SK-N-SH (cell line): ENCODE measurements around the gene DLG4. TPM values are rescaled to one million over a fixed set of nuclear protein-coding genes. Genes with fewer than 3 reads are reported as not detected.
"Not testable (repeated sequence)": the region's sequence is repeated elsewhere in the genome, so short reads cannot be mapped to it uniquely, and the experiment has no call there.

Source experiments
- CTCF ChIA-PET: fragments of 300-600, 350-600 bp; formaldehyde crosslinking; extraction: SDS; loops from one replicate; lab custom pipeline; 2021; lab: Yijun Ruan, JAX
- POLR2A ChIA-PET: fragments of 350-600 bp; sonication (Branson Sonifier 250); formaldehyde crosslinking; extraction: SDS; loops from one replicate; lab custom pipeline; 2020; ENCODE audit warnings: antibody characterized with exemption, inconsistent platforms; lab: Yijun Ruan, JAX
- DNase-seq: peaks from one replicate; pipeline ENCODE4 v3.0.0; 2012
- H2AFZ ChIP-seq: fragments of 200-600 bp; sonication (generic); 2 replicates; pipeline ENCODE4 v1.8.1; 2016; ENCODE audit warnings: antibody characterized with exemption, mild to moderate bottlenecking, low read depth
- H3F3A ChIP-seq: fragments of 200-600 bp; sonication (generic); replicated peaks from 2 replicates; pipeline ENCODE3; 2016; ENCODE audit warnings: antibody characterized with exemption, mild to moderate bottlenecking; ENCODE audit not compliant: insufficient read depth
- H3K27ac ChIP-seq, 2 experiments: fragments of 200-500 bp in 1 of 2; fragments of 200-600 bp in 1 of 2; sonication (Bioruptor generic) in 1 of 2; sonication (generic), shearing (Covaris generic) in 1 of 2; 2 replicates each; pipeline versions ENCODE4 v1.5.1 to v1.6.1; 2014 to 2016; ENCODE audit warnings: low read depth in 2 of 2, inconsistent platforms in 1 of 2, low read length in 1 of 2, mild to moderate bottlenecking in 1 of 2, mixed read lengths in 1 of 2
- H3K27me3 ChIP-seq: fragments of 200-600 bp; sonication (generic), shearing (Covaris generic); 2 replicates; pipeline ENCODE4 v1.6.1; 2016; ENCODE audit warnings: mixed run types; ENCODE audit not compliant: insufficient read depth
- H3K36me3 ChIP-seq, 2 experiments: fragments of 200-500 bp in 1 of 2; fragments of 200-600 bp in 1 of 2; sonication (Bioruptor generic) in 1 of 2; sonication (generic) in 1 of 2; replicated peaks in 1 of 2; 2 replicates each; pipeline versions ENCODE3 to v1.5.1; 2014 to 2016; ENCODE audit warnings: low read length in 1 of 2, mild to moderate bottlenecking in 1 of 2; ENCODE audit not compliant: insufficient read depth in 2 of 2, control insufficient read depth in 1 of 2
- H3K4me1 ChIP-seq, 2 experiments: fragments of 200-500 bp in 1 of 2; fragments of 200-600 bp in 1 of 2; sonication (Bioruptor generic) in 1 of 2; sonication (generic), shearing (Covaris generic) in 1 of 2; 2 replicates each; pipeline versions ENCODE4 v1.5.1 to v1.6.1; 2014 to 2016; ENCODE audit warnings: low read depth in 1 of 2, low read length in 1 of 2, mixed run types in 1 of 2; ENCODE audit not compliant: insufficient read depth in 2 of 2, control insufficient read depth in 1 of 2
- H3K4me2 ChIP-seq: fragments of 200-600 bp; sonication (generic), shearing (Covaris generic); 2 replicates; pipeline ENCODE4 v1.6.1; 2017; ENCODE audit warnings: mixed run types
- H3K4me3 ChIP-seq, 2 experiments: fragments of 200-500 bp in 1 of 2; fragments of 200-600 bp in 1 of 2; sonication (Bioruptor generic) in 1 of 2; sonication (generic), shearing (Covaris generic) in 1 of 2; 2 replicates each; pipeline versions ENCODE4 v1.5.1 to v1.8.1; 2014 to 2016; ENCODE audit warnings: low read depth in 2 of 2, inconsistent platforms in 1 of 2, low read length in 1 of 2, mild to moderate bottlenecking in 1 of 2, mixed read lengths in 1 of 2, moderate library complexity in 1 of 2
- H3K79me2 ChIP-seq: fragments of 200-600 bp; sonication (generic); 2 replicates; pipeline ENCODE4 v1.8.1; 2017; ENCODE audit warnings: mild to moderate bottlenecking; ENCODE audit not compliant: insufficient read depth
- H3K9ac ChIP-seq: fragments of 200-600 bp; sonication (generic); 2 replicates; pipeline ENCODE4 v1.6.1; 2017; ENCODE audit warnings: mixed run types
- H3K9me2 ChIP-seq: fragments of 200-600 bp; sonication (generic); 2 replicates; pipeline ENCODE4 v1.6.1; 2017; ENCODE audit warnings: mixed run types
- H3K9me3 ChIP-seq: fragments of 200-600 bp; sonication (generic); 2 replicates; pipeline ENCODE4 v1.6.1; 2017; ENCODE audit warnings: mixed run types, mild to moderate bottlenecking, moderate library complexity
- H4K20me1 ChIP-seq: fragments of 200-600 bp; sonication (generic); 2 replicates; pipeline ENCODE4 v1.6.1; 2017; ENCODE audit warnings: mild to moderate bottlenecking, mixed run types; ENCODE audit not compliant: insufficient read depth
- EP300 ChIP-seq, 2 experiments: IDR thresholded peaks; 2 replicates each; pipeline versions ENCODE4 v1.4.0 to v1.6.1; 2012; ENCODE audit warnings: borderline replicate concordance in 1 of 2, low read depth in 1 of 2, low read length in 1 of 2
- FOXJ3 ChIP-seq: sonication (generic); formaldehyde crosslinking; IDR thresholded peaks from 2 replicates; pipeline ENCODE4 v1.5.1; 2020; ENCODE audit warnings: mild to moderate bottlenecking, missing genetic modification reagents
- FOXM1 ChIP-seq: IDR thresholded peaks from 2 replicates; pipeline ENCODE4 v1.4.0; 2012; ENCODE audit warnings: low read depth, mild to moderate bottlenecking
- GABPA ChIP-seq: IDR thresholded peaks from 2 replicates; pipeline ENCODE4 v1.4.0; 2012; ENCODE audit warnings: low read depth, mild to moderate bottlenecking
- GATA2 ChIP-seq: sonication (generic); formaldehyde crosslinking; IDR thresholded peaks from 2 replicates; pipeline ENCODE4 v1.5.0; 2020; ENCODE audit warnings: mild to moderate bottlenecking, missing genetic modification reagents
- IRF3 ChIP-seq: fragments of 150-350 bp; IDR thresholded peaks from 2 replicates; pipeline ENCODE4 v1.6.1; 2016; ENCODE audit warnings: mild to moderate bottlenecking, low read depth, low read length
- JUND ChIP-seq: IDR thresholded peaks from 2 replicates; pipeline ENCODE4 v1.4.0; 2012
- RCOR1 ChIP-seq: fragments of 150-350 bp; IDR thresholded peaks from 2 replicates; pipeline ENCODE4 v1.6.1; 2017; ENCODE audit warnings: antibody characterized with exemption, low read length
- REST ChIP-seq: IDR thresholded peaks from 2 replicates; pipeline ENCODE4 v1.6.1; 2012; ENCODE audit warnings: mild to moderate bottlenecking, low read depth, low read length, moderate library complexity
- SMC3 ChIP-seq: IDR thresholded peaks from 2 replicates; pipeline ENCODE4 v1.6.1; 2012; ENCODE audit warnings: low read depth, low read length, improper control_type of control experiment
- TAF1 ChIP-seq: IDR thresholded peaks from 2 replicates; pipeline ENCODE4 v1.6.1; 2012; ENCODE audit warnings: low read depth, mild to moderate bottlenecking, low read length, moderate library complexity, borderline replicate concordance
- TCF12 ChIP-seq: IDR thresholded peaks from 2 replicates; pipeline ENCODE4 v1.4.0; 2012
- TEAD4 ChIP-seq: IDR thresholded peaks from 2 replicates; pipeline ENCODE4 v1.4.0; 2012; ENCODE audit warnings: mild to moderate bottlenecking, borderline replicate concordance; ENCODE audit not compliant: insufficient read depth
- USF1 ChIP-seq: IDR thresholded peaks from 2 replicates; pipeline ENCODE4 v1.4.0; 2012; ENCODE audit warnings: low read depth, borderline replicate concordance
- YY1 ChIP-seq: IDR thresholded peaks from 2 replicates; pipeline ENCODE4 v1.4.0; 2012; ENCODE audit warnings: low read depth, mild to moderate bottlenecking
- ZBTB33 ChIP-seq: IDR thresholded peaks from 2 replicates; pipeline ENCODE4 v1.4.0; 2012; ENCODE audit warnings: low read depth, borderline replicate concordance
- WGBS: methylation state at CpG from one replicate; pipeline ENCODE4 v1.1.6; 2017; ENCODE audit warnings: low lambda C conversion rate; 5-methylcytosine and 5-hydroxymethylcytosine counted together
- polyA plus RNA-seq, 3 experiments: library from polyadenylated mRNA; depleted of rRNA; stranded (reverse); fragments of >200 nt; gene quantifications; 2 replicates each; pipeline ENCODE4 v1.2.3, GENCODE V29; 2012

DLG4 gene
- polyA plus RNA-seq, 1 of the 3 experiments (the other 2 are of a cell fraction) = 30.5 TPM

- Histone ChIP-seq H3K4me1 (peaks cover 0 to 5% of the 10 kb centered on the region in 2 experiments; a peak in 1 of 4 replicates), H3K4me2 (no peak overlapping the region), H3K4me3 (no peak overlapping the region), H3K9me2 (no peaks in the 10 kb centered on the region), H2AFZ (no peak overlapping the region), H3K79me2 (no peaks in the 10 kb centered on the region), H3K27me3 (no peaks in the 10 kb centered on the region), H3K27ac (no peak overlapping the region), H3K9me3 (no peaks in the 10 kb centered on the region), H3K36me3 (peaks cover 0 to 7% of the 10 kb centered on the region in 2 experiments), H4K20me1 (no peaks in the 10 kb centered on the region), H3F3A (no peaks in the 10 kb centered on the region), H3K9ac (no peak overlapping the region)
- DNase-seq = peak; percentile 59
- ChIA-PET CTCF (interaction anchor here (0.6 to 12.9 kb wide), 3 partner anchors 30 to 135 kb away, joined by 3 to 217 read pairs (median 3); partner anchors contain the start of gene SLC16A11), POLR2A (interaction anchor here (0.6 kb wide), 1 partner anchor 60 kb away, joined by 5 read pairs; no protein-coding TSS in a partner anchor)
- WGBS = 78% methylated on average over 7 of the region's 7 CpGs
- TF ChIP-seq ZBTB33 = no peak
- no peak for TF ChIP-seq USF1
- TF ChIP-seq GATA2 (CRISPR knock-in tag) = no peak; the same call in 1 of the 2 replicates
- no peak for TF ChIP-seq TAF1
- no peak for TF ChIP-seq YY1
- no peak for TF ChIP-seq SMC3
- no peak for TF ChIP-seq EP300 (IDR thresholded peaks at IDR 0.05; ENCODE audit: borderline replicate concordance in 1 of 2, low read depth in 1 of 2, low read length in 1 of 2)
- no peak for TF ChIP-seq TEAD4
- TF ChIP-seq IRF3 = no peak
- TF ChIP-seq TCF12 = no peak
- TF ChIP-seq FOXM1 = no peak
- TF ChIP-seq JUND = no peak
- no peak for TF ChIP-seq RCOR1
- no peak for TF ChIP-seq REST
- TF ChIP-seq GABPA = no peak
- TF ChIP-seq FOXJ3 (CRISPR knock-in tag) = no peak
Observed at GRCh38 chr17:7183433-7184090, 36.1 kb downstream of the DLG4 start.

GRCh38 chr17:7182101-7182500 is 37.5 kb downstream of the DLG4 start:
- H3F3A ChIP-seq, H3K27me3 ChIP-seq, DNase-seq, H3K9me2 ChIP-seq, H3K79me2 ChIP-seq, H3K36me3 ChIP-seq, H3K27ac ChIP-seq, H3K9me3 ChIP-seq, H2AFZ ChIP-seq, H4K20me1 ChIP-seq, H3K4me3 ChIP-seq, H3K4me2 ChIP-seq, POLR2A ChIA-PET, H3K9ac ChIP-seq: not testable (repeated sequence)
- CTCF ChIA-PET = interaction anchor here (1.0 to 12.9 kb wide), 4 partner anchors 32 to 133 kb away, joined by 3 to 217 read pairs (median 3); partner anchors contain the start of gene SLC16A11
- peaks cover 0 to 11% of the 10 kb centered on the region in 2 experiments; a peak in 1 of 4 replicates for H3K4me1 ChIP-seq
- WGBS = 80% methylated on average over 2 of the region's 2 CpGs
